CD4-positive, alpha-beta T cell (primary cell): ENCODE results near the gene C2. TPM values are rescaled to one million over a fixed set of nuclear protein-coding genes. Genes with fewer than 3 reads are reported as not detected.

ENCODE experiments used
- ATAC-seq: fragments of 200-7000 bp; cut with Tn5 transposase; one replicate; pipeline ENCODE4 v1.10.0; 2022; ENCODE audit warnings: mild to moderate bottlenecking; ENCODE audit not compliant: poor library complexity
- CTCF ChIA-PET: fragments of 350-600 bp; sonication (Branson Sonifier 250); formaldehyde crosslinking; loops from one replicate; lab custom pipeline; 2021; ENCODE audit warnings: antibody characterized with exemption, inconsistent platforms; lab: Charles Lee
- POLR2A ChIA-PET: fragments of 350-600 bp; sonication (Branson Sonifier 250); formaldehyde crosslinking; loops from one replicate; lab custom pipeline; 2021; ENCODE audit warnings: antibody characterized with exemption, inconsistent platforms; lab: Charles Lee
- DNase-seq, 14 experiments: peaks; one replicate each; pipeline ENCODE4 v3.0.0-alpha.2; 2013 to 2020; ENCODE audit warnings: mixed read lengths in 2 of 14
- H3K27ac ChIP-seq, 2 donors: one replicate each; pipeline versions ENCODE4 v1.5.1 to v1.7.0; 2013; ENCODE audit warnings: low read length in 2 of 2, low read depth in 1 of 2, mild to moderate bottlenecking in 1 of 2
- H3K27me3 ChIP-seq, 2 experiments: 1 replicate in 1 of 2; 2 replicates in 1 of 2; pipeline versions ENCODE4 v1.6.1 to v1.7.0; 2013; ENCODE audit warnings: low read length in 2 of 2, control low read depth in 1 of 2, mild to moderate bottlenecking in 1 of 2, moderate library complexity in 1 of 2; ENCODE audit not compliant: insufficient read depth in 2 of 2, control insufficient read depth in 1 of 2
- H3K36me3 ChIP-seq: one replicate; pipeline ENCODE4 v1.6.1; 2013; ENCODE audit warnings: low read length, control low read depth; ENCODE audit not compliant: insufficient read depth
- H3K4me1 ChIP-seq: one replicate; pipeline ENCODE4 v1.6.1; 2013; ENCODE audit warnings: low read length, control low read depth; ENCODE audit not compliant: insufficient read depth
- H3K4me3 ChIP-seq: one replicate; pipeline ENCODE4 v1.5.1; 2013; ENCODE audit warnings: mild to moderate bottlenecking, low read length, moderate library complexity
- H3K9me3 ChIP-seq, 2 experiments: 1 replicate in 1 of 2; 2 replicates in 1 of 2; pipeline versions ENCODE4 v1.6.1 to v1.7.0; 2013; ENCODE audit warnings: low read length in 2 of 2, mild to moderate bottlenecking in 2 of 2, control low read depth in 1 of 2, moderate library complexity in 1 of 2; ENCODE audit not compliant: control insufficient read depth in 1 of 2, insufficient read depth in 1 of 2
- H3K27ac Mint-ChIP-seq: one replicate; pipeline ENCODE4 v1.8.0; 2020; ENCODE audit warnings: mixed read lengths
- H3K27me3 Mint-ChIP-seq: one replicate; pipeline ENCODE4 v1.8.0; 2021; ENCODE audit warnings: mixed read lengths
- H3K36me3 Mint-ChIP-seq: one replicate; pipeline ENCODE4 v1.8.0; 2021; ENCODE audit warnings: low read depth, mixed read lengths
- H3K4me1 Mint-ChIP-seq: one replicate; pipeline ENCODE4 v1.8.0; 2021; ENCODE audit warnings: low read depth, mixed read lengths
- H3K4me3 Mint-ChIP-seq: one replicate; pipeline ENCODE4 v1.8.0; 2020; ENCODE audit warnings: mild to moderate bottlenecking, mixed read lengths
- H3K9me3 Mint-ChIP-seq: one replicate; pipeline ENCODE4 v1.8.0; 2020; ENCODE audit warnings: mixed read lengths
- intact Hi-C, 2 experiments: fragments of 100-400 bp; cut with DNase I in 1 of 2; cut with micrococcal nuclease in 1 of 2; formaldehyde crosslinking; loops; one replicate each; pipeline versions ENCODE4 v1.15.1 to v1.9.0; 2023 to 2025; cut with DNase I, micrococcal nuclease
- total RNA-seq, 174 experiments: library from RNA in 2 of 174; stranded (reverse) in 2 of 174; gene quantifications; one replicate each; pipeline ENCODE4 v1.2.3 and lab custom pipeline; 2021 to 2026
- TF ChIP-seq, protein P1 (sequence below): fragments of 200-600 bp; IDR thresholded peaks from one replicate; pipeline ENCODE4 v1.8.0; 2022; ENCODE audit warnings: antibody characterized with exemption, mild to moderate bottlenecking

The C2 gene
- total RNA-seq, 2 experiments from 2014 or later, result 1.4 to 2.3 TPM

DNA sequence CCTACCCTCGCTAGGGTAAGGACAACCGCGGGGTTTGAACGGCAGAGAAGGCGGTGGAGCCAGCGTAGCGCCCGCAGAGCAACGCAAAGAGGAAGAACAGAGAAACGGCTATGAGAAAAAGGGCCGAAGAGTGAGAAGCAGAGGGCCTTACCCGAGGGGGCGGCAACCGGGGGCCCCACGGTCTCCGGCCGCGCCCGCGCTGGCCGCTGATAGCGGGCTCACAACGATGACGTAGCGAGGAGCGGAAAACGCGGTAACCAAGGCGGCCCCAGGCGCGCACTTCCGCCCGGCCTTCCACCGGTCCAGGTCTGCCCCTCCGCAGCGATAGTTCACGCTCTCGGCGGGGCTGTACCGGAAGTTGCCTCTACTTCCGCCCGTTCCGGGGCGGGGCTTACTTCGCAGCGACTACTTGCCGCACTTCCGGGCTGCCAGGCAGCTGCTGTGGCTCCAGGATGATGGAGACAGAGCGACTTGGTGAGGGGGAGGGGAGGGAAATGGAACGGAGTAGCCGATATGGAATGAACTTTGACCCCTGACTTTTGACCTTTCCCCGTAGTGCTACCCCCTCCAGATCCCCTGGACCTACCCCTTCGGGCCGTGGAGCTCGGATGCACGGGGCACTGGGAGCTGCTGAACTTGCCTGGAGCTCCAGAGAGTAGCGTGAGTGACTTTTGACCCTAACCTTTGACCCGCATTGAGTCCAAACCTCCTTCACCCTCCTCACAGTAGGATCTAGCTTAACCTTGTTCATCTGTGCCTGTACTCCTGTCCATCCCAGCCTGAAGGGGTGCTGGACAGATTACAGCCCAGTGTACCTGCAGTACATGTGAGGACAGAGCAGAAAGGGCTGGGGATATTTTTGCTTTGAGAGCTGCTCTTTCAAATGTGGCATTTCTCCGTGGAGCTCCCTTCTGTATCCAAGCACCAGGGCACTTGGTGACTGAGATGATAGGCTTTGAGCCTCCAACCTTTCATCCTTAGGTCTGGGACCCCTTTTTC is 31.5 kb downstream of the C2 start, which contains the start of the genes NELFE and SKIC2:
NELFE (minus strand) TSS at position 231 of the 999 bp plus-strand sequence. CDS start 525 bp downstream, outside the sequence.
SKIC2 (plus strand) TSS at position 435 of the 999 bp plus-strand sequence; CDS start at position 453, 18 bp downstream.
- TF ChIP-seq, protein P1, sequence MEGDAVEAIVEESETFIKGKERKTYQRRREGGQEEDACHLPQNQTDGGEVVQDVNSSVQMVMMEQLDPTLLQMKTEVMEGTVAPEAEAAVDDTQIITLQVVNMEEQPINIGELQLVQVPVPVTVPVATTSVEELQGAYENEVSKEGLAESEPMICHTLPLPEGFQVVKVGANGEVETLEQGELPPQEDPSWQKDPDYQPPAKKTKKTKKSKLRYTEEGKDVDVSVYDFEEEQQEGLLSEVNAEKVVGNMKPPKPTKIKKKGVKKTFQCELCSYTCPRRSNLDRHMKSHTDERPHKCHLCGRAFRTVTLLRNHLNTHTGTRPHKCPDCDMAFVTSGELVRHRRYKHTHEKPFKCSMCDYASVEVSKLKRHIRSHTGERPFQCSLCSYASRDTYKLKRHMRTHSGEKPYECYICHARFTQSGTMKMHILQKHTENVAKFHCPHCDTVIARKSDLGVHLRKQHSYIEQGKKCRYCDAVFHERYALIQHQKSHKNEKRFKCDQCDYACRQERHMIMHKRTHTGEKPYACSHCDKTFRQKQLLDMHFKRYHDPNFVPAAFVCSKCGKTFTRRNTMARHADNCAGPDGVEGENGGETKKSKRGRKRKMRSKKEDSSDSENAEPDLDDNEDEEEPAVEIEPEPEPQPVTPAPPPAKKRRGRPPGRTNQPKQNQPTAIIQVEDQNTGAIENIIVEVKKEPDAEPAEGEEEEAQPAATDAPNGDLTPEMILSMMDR, result no peak
- CTCF ChIA-PET, result no interaction called here
- peaks cover 30% of the 10 kb centered on the region for H3K4me1 ChIP-seq
- H3K36me3 Mint-ChIP-seq, result peaks cover 81% of the 10 kb centered on the region
- H3K27ac Mint-ChIP-seq, result peak within 1 kb of the TSS; percentile 97
- H3K36me3 ChIP-seq, result peaks cover 71% of the 10 kb centered on the region
- peak within 1 kb of the TSS; percentile 94 to 96 for H3K27ac ChIP-seq
- H3K4me1 Mint-ChIP-seq, result peaks cover 38% of the 10 kb centered on the region
- POLR2A ChIA-PET, result interaction anchor here (0.9 to 5.4 kb wide), 13 partner anchors 11 to 1893 kb away, joined by 3 to 102 read pairs (median 4); partner anchors contain the start of genes ATF6B, BAG6, DXO and EHMT2
- intact Hi-C loops, result loop anchor here (1.0 to 10.0 kb wide), 8 partner anchors 12 to 1894 kb away; partner anchors contain the start of genes EHMT2 (in 2 of the 2), AGPAT1 (in 1 of the 2), ATF6B (in 1 of the 2) and DDX39B (in 1 of the 2)
- no peaks in the 10 kb centered on the region for H3K9me3 Mint-ChIP-seq
- peak within 1 kb of the TSS; percentile 96 for H3K4me3 Mint-ChIP-seq
- no peaks in the 10 kb centered on the region for H3K27me3 Mint-ChIP-seq
- no peaks in the 10 kb centered on the region for H3K27me3 ChIP-seq
- peak; percentile 97 for ATAC-seq
- H3K9me3 ChIP-seq, result no peaks in the 10 kb centered on the region
- peak; percentile 96 to 100 (median 98) for DNase-seq
- peak within 1 kb of the TSS; percentile 97 for H3K4me3 ChIP-seq

DNA sequence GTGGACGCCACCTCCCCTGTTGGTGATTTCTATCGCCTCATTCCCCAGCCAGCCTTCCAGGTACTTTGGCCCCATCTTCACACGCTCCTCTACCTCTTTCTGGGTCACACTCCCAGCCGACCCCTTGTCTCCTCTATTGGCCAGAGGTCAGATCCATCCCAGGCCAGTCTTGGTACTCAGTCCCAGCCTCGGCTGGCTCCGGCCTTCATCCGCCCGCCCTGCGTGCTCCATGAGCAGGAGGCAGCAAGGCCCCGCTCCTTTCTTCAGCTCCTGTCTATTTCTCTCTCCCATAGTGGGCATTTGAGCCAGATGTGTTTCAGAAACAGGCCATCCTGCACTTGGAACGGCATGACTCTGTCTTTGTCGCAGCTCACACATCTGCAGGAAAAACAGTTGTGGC is 34.1 kb downstream of the C2 start:
- Mint-ChIP-seq H3K4me1 (peaks cover 38% of the 10 kb centered on the region), H3K36me3 (peaks cover 82% of the 10 kb centered on the region)
- CTCF ChIA-PET, result no interaction called here

DNA sequence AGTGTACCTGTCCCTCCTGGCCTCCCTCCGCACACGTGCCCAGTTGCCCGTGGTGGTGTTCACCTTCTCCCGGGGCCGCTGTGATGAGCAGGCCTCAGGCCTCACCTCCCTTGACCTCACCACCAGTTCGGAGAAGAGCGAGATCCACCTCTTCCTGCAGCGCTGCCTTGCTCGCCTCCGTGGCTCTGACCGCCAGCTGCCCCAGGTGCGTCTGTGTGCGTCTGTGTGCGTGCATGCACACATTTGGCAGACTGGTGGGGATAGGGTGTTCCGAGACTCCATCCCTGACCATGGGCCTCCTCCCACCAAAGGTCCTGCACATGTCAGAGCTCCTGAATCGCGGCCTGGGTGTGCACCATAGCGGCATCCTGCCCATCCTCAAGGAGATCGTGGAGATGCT is 36.4 kb downstream of the C2 start:
- ChIA-PET CTCF (no interaction called here), POLR2A (no interaction called here)
- no peak overlapping the region for H3K27ac Mint-ChIP-seq
- no peak for ATAC-seq
- no peaks in the 10 kb centered on the region for H3K27me3 ChIP-seq
- no peak overlapping the region for H3K4me3 Mint-ChIP-seq
- no peak overlapping the region for H3K27ac ChIP-seq
- H3K4me1 ChIP-seq, result peaks cover 19% of the 10 kb centered on the region
- H3K36me3 ChIP-seq, result peaks cover 87% of the 10 kb centered on the region
- no peak overlapping the region for H3K4me3 ChIP-seq
- H3K36me3 Mint-ChIP-seq, result peaks cover 91% of the 10 kb centered on the region
- intact Hi-C loops, result no loop called here
- H3K9me3 Mint-ChIP-seq, result no peaks in the 10 kb centered on the region
- TF ChIP-seq, protein P1, result no peak
- peaks cover 18% of the 10 kb centered on the region for H3K4me1 Mint-ChIP-seq
- H3K27me3 Mint-ChIP-seq, result no peaks in the 10 kb centered on the region
- H3K9me3 ChIP-seq, result no peaks in the 10 kb centered on the region
- DNase-seq, result no peak

More for the DNA sequence above, 34.1 kb downstream of the C2 start:
- H3K9me3 Mint-ChIP-seq, result no peaks in the 10 kb centered on the region
- TF ChIP-seq, protein P1, result no peak
- Histone ChIP-seq H3K36me3 (peaks cover 73% of the 10 kb centered on the region), H3K9me3 (no peaks in the 10 kb centered on the region), H3K4me3 (no peak overlapping the region), H3K4me1 (peaks cover 30% of the 10 kb centered on the region), H3K27me3 (no peaks in the 10 kb centered on the region), H3K27ac (no peak overlapping the region)
- H3K27ac Mint-ChIP-seq, result peak overlapping the region; percentile 56
- no peak overlapping the region for H3K4me3 Mint-ChIP-seq
- H3K27me3 Mint-ChIP-seq, result no peaks in the 10 kb centered on the region
- ATAC-seq, result no peak
- POLR2A ChIA-PET, result interaction anchor here (1.0 kb wide), 1 partner anchor 10 kb away, joined by 4 read pairs; the partner anchor contains the start of gene DXO
- DNase-seq, result no peak
- intact Hi-C loops, result no loop called here
